Kidney (tissue), 14 donors: ENCODE measurements around the gene CUL1. TPM values are rescaled to one million over a fixed set of nuclear protein-coding genes. Genes with fewer than 3 reads are reported as not detected.

ENCODE experiments used
- DNase-seq, 5 donors: peaks; one replicate each; pipeline ENCODE4 v3.0.0-alpha.2; 2013 to 2020
- FAIRE-seq: peaks from 2 replicates; lab custom pipeline; 2012; peaks lifted over from hg19 to GRCh38; lab: Jason Lieb, UNC
- H3K27ac ChIP-seq, 2 donors: one replicate each; pipeline ENCODE4 v1.7.0; 2013; ENCODE audit warnings: low read depth in 2 of 2, low read length in 2 of 2, inconsistent platforms in 1 of 2
- H3K27me3 ChIP-seq: one replicate; pipeline ENCODE4 v1.7.1; 2013; ENCODE audit warnings: low read length, inconsistent platforms; ENCODE audit not compliant: control insufficient read depth, insufficient read depth
- H3K36me3 ChIP-seq, 3 donors: one replicate each; pipeline versions ENCODE4 v1.7.0 to v1.7.1; 2013; ENCODE audit warnings: low read length in 3 of 3, control low read depth in 1 of 3, inconsistent platforms in 1 of 3; ENCODE audit not compliant: insufficient read depth in 3 of 3, control insufficient read depth in 2 of 3
- H3K4me1 ChIP-seq, 3 donors: one replicate each; pipeline versions ENCODE4 v1.7.0 to v1.7.1; 2013; ENCODE audit warnings: low read length in 3 of 3, inconsistent platforms in 1 of 3, low read depth in 1 of 3; ENCODE audit not compliant: control insufficient read depth in 2 of 3, insufficient read depth in 2 of 3
- H3K4me3 ChIP-seq, 3 donors: one replicate each; pipeline versions ENCODE4 v1.7.0 to v1.8.1; 2013; ENCODE audit warnings: low read length in 3 of 3, control low read depth in 1 of 3, inconsistent platforms in 1 of 3
- H3K9ac ChIP-seq, 3 donors: one replicate each; pipeline versions ENCODE4 v1.7.0 to v1.7.1; 2013; ENCODE audit warnings: low read length in 3 of 3, control low read depth in 1 of 3, inconsistent platforms in 1 of 3
- H3K9me3 ChIP-seq, 3 donors: one replicate each; pipeline versions ENCODE4 v1.7.0 to v1.7.1; 2013; ENCODE audit warnings: low read length in 3 of 3, control low read depth in 1 of 3, inconsistent platforms in 1 of 3; ENCODE audit not compliant: control insufficient read depth in 2 of 3, insufficient read depth in 1 of 3
- CTCF ChIP-seq: IDR thresholded peaks from 3 replicates; pipeline ENCODE4 v1.5.1; 2012; ENCODE audit warnings: mild to moderate bottlenecking, moderate library complexity, borderline replicate concordance; ENCODE audit not compliant: insufficient read depth; ENCODE audit errors: extremely low read depth
- intact Hi-C: fragments of 100-400 bp; cut with DNase I; formaldehyde crosslinking; loops from one replicate; pipeline ENCODE4 v1.11.1; 2022
- polyA plus RNA-seq: library from polyadenylated mRNA; stranded (reverse); fragments of 350-450 nt; fragmentation: Illumina TruSeq; extraction: RNeasy Lipid Tissue Mini Kit (QIAGEN cat#74804); gene quantifications from one replicate; pipeline ENCODE4 v1.2.3, GENCODE V29; 2014; ENCODE audit warnings: low read depth, low replicate concordance; ENCODE audit not compliant: insufficient read depth
- total RNA-seq: library from RNA; stranded (reverse); fragmentation: NEBNext Ultra II Directional; extraction: Animal tissue kit (Norgen Biotek cat#: 25700); gene quantifications from one replicate; pipeline ENCODE4 v1.2.1, GENCODE V29; 2021
- donor health status: control.
- donor health status: control.
- donor health status: control.
- donor health status: control.
- donor health status: control.
- donor health status: DM: yes; HTN: yes; CAD: no.
- donor health status: Normal renal cell carcinoma (clear cell type).

The CUL1 gene
- total and polyA plus RNA-seq, 2 donors from 2014 or later = 23.4 to 37.6 TPM

GRCh38 chr7:148672041-148672440, 26.7 kb upstream of the CUL1 start:
- no peak overlapping the region for H3K4me3 ChIP-seq
- DNase-seq (no peak), FAIRE-seq (no peak)
- H3K27me3 ChIP-seq = no peaks in the 10 kb centered on the region
- intact Hi-C loops = no loop called here
- H3K9ac ChIP-seq = no peak overlapping the region
- no peak overlapping the region for H3K27ac ChIP-seq
- H3K36me3 ChIP-seq = no peaks in the 10 kb centered on the region
- no peak for TF ChIP-seq CTCF
- no peaks in the 10 kb centered on the region for H3K4me1 ChIP-seq
- no peaks in the 10 kb centered on the region for H3K9me3 ChIP-seq

GRCh38 chr7:148674689-148675088, 24.0 kb upstream of the CUL1 start:
- H3K36me3 ChIP-seq = no peaks in the 10 kb centered on the region
- H3K9me3 ChIP-seq = no peaks in the 10 kb centered on the region
- H3K4me3 ChIP-seq = no peak overlapping the region
- intact Hi-C loops = no loop called here
- no peak for TF ChIP-seq CTCF
- DNase-seq = no peak
- FAIRE-seq = no peak
- H3K27me3 ChIP-seq = no peaks in the 10 kb centered on the region
- no peaks in the 10 kb centered on the region for H3K4me1 ChIP-seq
- H3K27ac ChIP-seq = no peak overlapping the region
- H3K9ac ChIP-seq = no peak overlapping the region

GRCh38 chr7:148676291-148676690, 22.4 kb upstream of the CUL1 start:
- DNase-seq (no peak), FAIRE-seq (no peak)
- Histone ChIP-seq H3K4me1 (no peaks in the 10 kb centered on the region), H3K36me3 (no peaks in the 10 kb centered on the region), H3K9me3 (no peaks in the 10 kb centered on the region), H3K9ac (no peak overlapping the region), H3K4me3 (no peak overlapping the region), H3K27me3 (no peaks in the 10 kb centered on the region), H3K27ac (no peak overlapping the region)
- intact Hi-C loops = no loop called here
- no peak for TF ChIP-seq CTCF

- DNase-seq (no peak), FAIRE-seq (no peak)
- no peak overlapping the region for H3K9ac ChIP-seq
- no peak overlapping the region for H3K4me3 ChIP-seq
- TF ChIP-seq CTCF = no peak
- no peaks in the 10 kb centered on the region for H3K27me3 ChIP-seq
- no peaks in the 10 kb centered on the region for H3K36me3 ChIP-seq
- H3K4me1 ChIP-seq = no peaks in the 10 kb centered on the region
- intact Hi-C loops = no loop called here
- no peak overlapping the region for H3K27ac ChIP-seq
- H3K9me3 ChIP-seq = no peaks in the 10 kb centered on the region
Observed at GRCh38 chr7:148681821-148682220, 16.9 kb upstream of the CUL1 start.
